ENCODE data around the gene CDK18.

CDK18 gene

DNA sequence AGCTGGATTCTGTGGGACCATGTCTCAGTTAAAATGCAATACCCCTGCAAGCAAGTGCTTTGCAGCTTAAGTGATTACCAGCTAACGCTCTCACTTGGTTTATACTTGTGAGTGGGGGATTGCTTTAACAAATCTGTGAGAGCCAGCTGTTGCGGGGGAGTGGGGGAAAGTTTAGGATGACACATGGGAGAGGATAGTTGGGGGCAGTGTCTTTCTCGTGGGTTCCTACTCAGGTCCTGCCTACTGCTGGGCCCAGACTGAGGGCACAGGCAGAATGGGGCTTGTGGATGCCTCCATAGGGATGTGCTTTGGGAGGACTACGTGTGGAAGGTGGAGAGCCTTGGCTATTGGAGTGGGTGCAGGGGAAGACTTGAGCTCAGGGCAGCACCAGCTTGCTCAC lies 67.3 kb downstream of the CDK18 start:
- TF ChIP-seq, protein P1, sequence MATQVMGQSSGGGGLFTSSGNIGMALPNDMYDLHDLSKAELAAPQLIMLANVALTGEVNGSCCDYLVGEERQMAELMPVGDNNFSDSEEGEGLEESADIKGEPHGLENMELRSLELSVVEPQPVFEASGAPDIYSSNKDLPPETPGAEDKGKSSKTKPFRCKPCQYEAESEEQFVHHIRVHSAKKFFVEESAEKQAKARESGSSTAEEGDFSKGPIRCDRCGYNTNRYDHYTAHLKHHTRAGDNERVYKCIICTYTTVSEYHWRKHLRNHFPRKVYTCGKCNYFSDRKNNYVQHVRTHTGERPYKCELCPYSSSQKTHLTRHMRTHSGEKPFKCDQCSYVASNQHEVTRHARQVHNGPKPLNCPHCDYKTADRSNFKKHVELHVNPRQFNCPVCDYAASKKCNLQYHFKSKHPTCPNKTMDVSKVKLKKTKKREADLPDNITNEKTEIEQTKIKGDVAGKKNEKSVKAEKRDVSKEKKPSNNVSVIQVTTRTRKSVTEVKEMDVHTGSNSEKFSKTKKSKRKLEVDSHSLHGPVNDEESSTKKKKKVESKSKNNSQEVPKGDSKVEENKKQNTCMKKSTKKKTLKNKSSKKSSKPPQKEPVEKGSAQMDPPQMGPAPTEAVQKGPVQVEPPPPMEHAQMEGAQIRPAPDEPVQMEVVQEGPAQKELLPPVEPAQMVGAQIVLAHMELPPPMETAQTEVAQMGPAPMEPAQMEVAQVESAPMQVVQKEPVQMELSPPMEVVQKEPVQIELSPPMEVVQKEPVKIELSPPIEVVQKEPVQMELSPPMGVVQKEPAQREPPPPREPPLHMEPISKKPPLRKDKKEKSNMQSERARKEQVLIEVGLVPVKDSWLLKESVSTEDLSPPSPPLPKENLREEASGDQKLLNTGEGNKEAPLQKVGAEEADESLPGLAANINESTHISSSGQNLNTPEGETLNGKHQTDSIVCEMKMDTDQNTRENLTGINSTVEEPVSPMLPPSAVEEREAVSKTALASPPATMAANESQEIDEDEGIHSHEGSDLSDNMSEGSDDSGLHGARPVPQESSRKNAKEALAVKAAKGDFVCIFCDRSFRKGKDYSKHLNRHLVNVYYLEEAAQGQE (IDR thresholded peaks at IDR 0.05; ENCODE audit: low read depth), result no peak
- no peak for TF ChIP-seq EP300 (IDR thresholded peaks at IDR 0.05; ENCODE audit: borderline replicate concordance)
- TF ChIP-seq, protein P2, sequence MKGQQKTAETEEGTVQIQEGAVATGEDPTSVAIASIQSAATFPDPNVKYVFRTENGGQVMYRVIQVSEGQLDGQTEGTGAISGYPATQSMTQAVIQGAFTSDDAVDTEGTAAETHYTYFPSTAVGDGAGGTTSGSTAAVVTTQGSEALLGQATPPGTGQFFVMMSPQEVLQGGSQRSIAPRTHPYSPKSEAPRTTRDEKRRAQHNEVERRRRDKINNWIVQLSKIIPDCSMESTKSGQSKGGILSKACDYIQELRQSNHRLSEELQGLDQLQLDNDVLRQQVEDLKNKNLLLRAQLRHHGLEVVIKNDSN (IDR thresholded peaks at IDR 0.05), result no peak
- TF ChIP-seq EGR1 (IDR thresholded peaks at IDR 0.05), result no peak
- no peak for TF ChIP-seq CEBPB (IDR thresholded peaks at IDR 0.05)
- no peak for TF ChIP-seq ZBTB7A (IDR thresholded peaks at IDR 0.05; ENCODE audit: low read depth)
- TF ChIP-seq RAD21 (IDR thresholded peaks at IDR 0.05; ENCODE audit: low read depth), result no peak
- no peak for TF ChIP-seq NFIC (IDR thresholded peaks at IDR 0.05)
- TF ChIP-seq, protein P3, sequence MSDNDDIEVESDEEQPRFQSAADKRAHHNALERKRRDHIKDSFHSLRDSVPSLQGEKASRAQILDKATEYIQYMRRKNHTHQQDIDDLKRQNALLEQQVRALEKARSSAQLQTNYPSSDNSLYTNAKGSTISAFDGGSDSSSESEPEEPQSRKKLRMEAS (IDR thresholded peaks at IDR 0.05), result no peak
- no peak for TF ChIP-seq TCF12 (IDR thresholded peaks at IDR 0.05; ENCODE audit: low read depth)

DNA sequence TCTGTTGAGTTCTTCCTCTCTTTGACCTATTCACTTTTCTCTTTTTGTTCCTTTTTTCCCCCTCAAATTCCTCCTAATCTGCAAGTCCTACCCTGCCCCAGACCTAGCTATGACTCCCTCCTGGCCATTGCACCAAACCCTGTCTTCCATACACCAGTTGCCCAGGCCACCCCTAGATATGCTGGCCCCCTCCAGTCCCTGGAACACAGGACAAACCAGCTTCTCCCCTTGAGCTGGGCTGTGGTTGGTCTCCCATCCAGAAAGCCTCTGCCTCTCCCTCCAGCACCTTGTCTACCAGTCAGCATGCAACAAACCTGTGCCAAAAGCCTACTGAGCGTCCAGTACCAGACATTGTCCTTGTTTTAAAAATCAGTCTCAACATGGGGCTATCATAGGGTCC lies 68.0 kb downstream of the CDK18 start:
- TF ChIP-seq EGR1 (IDR thresholded peaks at IDR 0.05) (no peak), TCF12 (IDR thresholded peaks at IDR 0.05; ENCODE audit: low read depth) (no peak), CREB1 (IDR thresholded peaks at IDR 0.05; ENCODE audit: low read depth) (no peak), YY1 (IDR thresholded peaks at IDR 0.05; ENCODE audit: low read depth) (no peak), CEBPB (IDR thresholded peaks at IDR 0.05) (no peak), TEAD4 (IDR thresholded peaks at IDR 0.05) (no peak), ZBTB7A (IDR thresholded peaks at IDR 0.05; ENCODE audit: low read depth) (no peak), FOXM1 (IDR thresholded peaks at IDR 0.05; ENCODE audit: borderline replicate concordance, low read depth) (no peak), RAD21 (IDR thresholded peaks at IDR 0.05; ENCODE audit: low read depth) (no peak)
- TF ChIP-seq, protein P3 (IDR thresholded peaks at IDR 0.05), result no peak
- TF ChIP-seq, protein P2 (IDR thresholded peaks at IDR 0.05), result no peak

DNA sequence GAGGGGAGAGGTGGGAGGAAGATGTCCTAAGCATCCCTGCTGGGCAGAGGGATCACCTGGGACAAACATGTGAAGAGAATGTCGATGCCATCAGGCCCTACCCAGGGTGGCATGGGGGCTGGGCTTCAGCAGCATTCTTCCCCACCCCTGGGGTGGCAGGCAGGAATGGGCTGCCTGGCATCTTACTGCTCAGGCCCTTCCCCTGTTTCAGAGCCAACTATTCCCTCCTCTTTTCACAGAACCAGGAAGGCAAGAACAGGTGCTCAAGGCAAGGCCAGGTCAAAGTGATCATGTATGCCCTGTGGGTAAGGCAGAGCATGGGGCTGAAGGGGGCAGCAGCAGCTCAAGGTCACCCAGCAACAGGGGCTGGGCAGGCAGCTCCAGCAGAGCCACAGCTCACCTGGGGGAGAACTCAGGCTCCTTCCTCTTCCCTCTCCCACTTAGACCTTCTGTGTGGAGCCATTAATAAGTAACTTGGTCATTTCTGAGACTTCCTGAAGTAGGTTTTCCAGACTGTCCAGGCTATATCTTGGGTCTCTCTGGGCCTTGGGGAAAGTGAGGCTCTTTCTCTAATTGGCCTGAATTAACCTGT lies 70.9 kb downstream of the CDK18 start:
- TF ChIP-seq CEBPB (IDR thresholded peaks at IDR 0.05) (no peak), EGR1 (IDR thresholded peaks at IDR 0.05) (no peak), CREB1 (IDR thresholded peaks at IDR 0.05; ENCODE audit: low read depth) (no peak), NFIC (IDR thresholded peaks at IDR 0.05) (no peak), ZBTB7A (IDR thresholded peaks at IDR 0.05; ENCODE audit: low read depth) (no peak), TCF12 (IDR thresholded peaks at IDR 0.05; ENCODE audit: low read depth) (no peak), EP300 (IDR thresholded peaks at IDR 0.05; ENCODE audit: borderline replicate concordance) (no peak), TEAD4 (IDR thresholded peaks at IDR 0.05) (no peak), YY1 (IDR thresholded peaks at IDR 0.05; ENCODE audit: low read depth) (no peak), RAD21 (IDR thresholded peaks at IDR 0.05; ENCODE audit: low read depth) (no peak), TAF1 (IDR thresholded peaks at IDR 0.05; ENCODE audit: low read depth) (no peak), FOXM1 (IDR thresholded peaks at IDR 0.05; ENCODE audit: borderline replicate concordance, low read depth) (no peak)
- TF ChIP-seq, protein P1 (IDR thresholded peaks at IDR 0.05; ENCODE audit: low read depth), result no peak
- TF ChIP-seq, protein P2 (IDR thresholded peaks at IDR 0.05), result no peak
- TF ChIP-seq, protein P3 (IDR thresholded peaks at IDR 0.05), result no peak

DNA sequence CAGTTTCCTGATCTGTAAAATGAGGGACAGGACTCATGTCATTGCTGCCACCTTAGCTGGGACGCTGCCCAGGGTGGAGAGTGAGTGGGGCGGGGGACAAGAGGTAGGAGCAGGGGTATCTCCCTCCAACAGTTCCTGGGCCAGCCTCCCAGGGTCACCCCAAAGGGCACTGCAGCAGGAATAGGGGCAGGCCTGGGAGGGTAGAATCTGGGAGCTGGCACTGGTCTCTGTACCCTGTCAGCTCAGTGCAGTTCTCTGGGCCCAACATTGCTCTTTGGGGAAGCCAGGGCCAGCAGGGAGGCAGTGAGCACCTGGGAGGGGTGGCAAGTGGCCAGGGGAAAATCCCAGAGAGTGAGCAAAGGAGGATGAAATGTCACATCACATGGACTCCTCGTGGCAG lies 71.5 kb downstream of the CDK18 start:
- no peak for TF ChIP-seq CREB1 (IDR thresholded peaks at IDR 0.05; ENCODE audit: low read depth)
- no peak for TF ChIP-seq RAD21 (IDR thresholded peaks at IDR 0.05; ENCODE audit: low read depth)
- TF ChIP-seq TCF12 (IDR thresholded peaks at IDR 0.05; ENCODE audit: low read depth), result no peak
- no peak for TF ChIP-seq TAF1 (IDR thresholded peaks at IDR 0.05; ENCODE audit: low read depth)
- TF ChIP-seq EGR1 (IDR thresholded peaks at IDR 0.05), result no peak
- no peak for TF ChIP-seq ZBTB7A (IDR thresholded peaks at IDR 0.05; ENCODE audit: low read depth)
